ENCODE data around the gene COG1. TPM values are rescaled to one million over a fixed set of nuclear protein-coding genes. Genes with fewer than 3 reads are reported as not detected.

Gene COG1
- total RNA-seq, 1 donor from 2014 or later, result 42.2 TPM

DNA sequence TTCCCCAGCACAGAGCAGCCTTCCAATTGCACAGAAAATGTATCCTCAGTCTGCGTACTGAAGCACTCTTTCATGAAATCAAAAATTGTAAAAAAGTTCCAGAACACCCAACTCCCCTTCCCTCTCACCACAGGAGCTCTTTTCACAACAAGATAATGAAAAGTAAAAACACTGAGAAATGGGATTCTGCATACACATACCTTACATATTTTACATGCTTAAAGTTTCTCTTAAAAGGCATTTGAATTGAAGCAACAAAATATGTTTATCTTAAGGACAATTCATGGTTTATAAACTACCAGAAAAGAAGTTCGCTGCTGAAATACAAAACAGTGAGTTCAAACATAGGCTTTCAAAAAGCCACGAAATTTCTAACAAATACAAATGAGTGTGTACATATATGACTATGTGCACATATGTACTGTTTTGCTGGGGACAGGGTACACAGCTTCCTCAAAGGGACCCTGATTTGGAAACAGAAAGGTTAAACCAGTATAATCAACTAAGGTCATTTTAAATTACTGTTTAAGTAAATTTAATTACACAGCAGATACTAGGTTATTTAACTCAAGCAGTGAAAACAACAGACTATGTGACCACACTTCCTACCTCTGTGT, 33.8 kb downstream of the COG1 start:
- TF ChIP-seq CTCF (IDR thresholded peaks at IDR 0.05), result no peak
- Mint-ChIP-seq H3K4me1 (peaks cover 50% of the 10 kb centered on the region), H3K4me3 (no peak overlapping the region), H3K9me3 (no peaks in the 10 kb centered on the region), H3K27ac (no peak overlapping the region), H3K36me3 (ENCODE audit: low read depth) (peaks cover 24% of the 10 kb centered on the region), H3K27me3 (no peaks in the 10 kb centered on the region)
- intact Hi-C loops (cut with micrococcal nuclease), result no loop called here
- no peak for DNase-seq
- ChIA-PET CTCF (no interaction called here), POLR2A (no interaction called here)
- no peak for ATAC-seq (ENCODE audit: low read depth)

DNA sequence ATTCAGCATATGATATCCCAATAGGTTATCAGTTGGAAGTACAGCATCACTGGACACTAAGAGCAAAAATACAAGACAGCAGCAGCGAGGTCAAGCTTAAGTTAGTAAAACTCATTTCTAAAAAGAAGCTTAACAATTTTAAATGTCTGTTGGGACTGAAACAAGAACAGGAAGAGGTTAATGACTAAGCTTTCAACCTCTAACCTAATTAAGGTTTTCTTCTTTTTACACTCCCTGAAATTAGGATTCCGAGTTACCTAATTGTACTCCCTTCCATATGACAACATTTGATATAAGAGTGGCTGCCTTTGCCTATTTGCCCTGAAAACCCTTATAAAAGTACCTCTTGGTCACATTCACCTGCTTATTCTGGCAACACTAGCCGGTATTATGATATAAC, 34.5 kb downstream of the COG1 start:
- ATAC-seq (ENCODE audit: low read depth) (no peak), DNase-seq (no peak)
- no peak overlapping the region for H3K4me3 Mint-ChIP-seq

GRCh38 chr17:73227944-73228343, 35.1 kb downstream of the COG1 start:
- no peaks in the 10 kb centered on the region for H3K27me3 Mint-ChIP-seq
- no peak overlapping the region for H3K27ac Mint-ChIP-seq
- ATAC-seq (ENCODE audit: low read depth) (no peak), DNase-seq (no peak)
- no peak for TF ChIP-seq CTCF (IDR thresholded peaks at IDR 0.05)
- H3K9me3 Mint-ChIP-seq, result no peaks in the 10 kb centered on the region
- H3K4me3 Mint-ChIP-seq, result no peak overlapping the region
- intact Hi-C loops (cut with micrococcal nuclease), result no loop called here
- H3K4me1 Mint-ChIP-seq, result peaks cover 54% of the 10 kb centered on the region
- H3K36me3 Mint-ChIP-seq (ENCODE audit: low read depth), result peaks cover 29% of the 10 kb centered on the region
- POLR2A ChIA-PET, result interaction anchor here (1.2 kb wide), 1 partner anchor 36 kb away, joined by 3 read pairs; no protein-coding TSS in a partner anchor
- CTCF ChIA-PET, result interaction anchor here (1.3 to 2.0 kb wide), 2 partner anchors 27 to 142 kb away, joined by 3 to 4 read pairs; no protein-coding TSS in a partner anchor

More for the DNA sequence above, 34.5 kb downstream of the COG1 start:
- CTCF ChIA-PET, result no interaction called here
- Mint-ChIP-seq H3K27ac (no peak overlapping the region), H3K9me3 (no peaks in the 10 kb centered on the region), H3K4me1 (peaks cover 52% of the 10 kb centered on the region), H3K36me3 (ENCODE audit: low read depth) (peaks cover 27% of the 10 kb centered on the region), H3K27me3 (no peaks in the 10 kb centered on the region)
- POLR2A ChIA-PET, result no interaction called here
- TF ChIP-seq CTCF (IDR thresholded peaks at IDR 0.05), result no peak
- intact Hi-C loops (cut with micrococcal nuclease), result no loop called here

DNA sequence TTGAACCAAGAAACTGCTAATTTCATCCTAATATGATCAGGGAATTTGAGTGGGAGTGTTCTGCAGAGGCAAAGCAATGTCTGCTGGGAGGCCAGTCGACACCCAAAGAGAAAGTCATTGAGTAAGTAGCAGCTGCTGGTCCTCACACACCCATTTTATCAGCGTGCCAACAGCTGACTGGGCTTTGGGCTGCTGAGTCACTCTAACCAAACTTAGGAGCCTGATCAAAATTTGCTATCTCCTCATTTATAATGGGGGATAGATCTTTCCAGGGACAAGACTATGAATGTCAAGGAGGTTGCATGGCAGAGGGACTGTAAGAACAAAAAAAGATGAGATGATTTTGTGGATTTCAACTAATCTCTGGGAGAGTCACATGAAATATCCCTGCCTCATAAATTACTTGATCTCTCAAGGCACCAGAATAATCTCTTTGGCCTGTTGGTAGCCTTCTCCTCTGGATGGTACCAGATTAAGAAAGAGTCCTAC, 35.9 kb downstream of the COG1 start:
- no peak for DNase-seq
- H3K4me3 Mint-ChIP-seq, result peak overlapping the region; percentile 12
- peak overlapping the region; percentile 26 for H3K27ac Mint-ChIP-seq
- H3K27me3 Mint-ChIP-seq, result no peaks in the 10 kb centered on the region
- POLR2A ChIA-PET, result interaction anchor here (1.2 kb wide), 1 partner anchor 37 kb away, joined by 3 read pairs; no protein-coding TSS in a partner anchor
- CTCF ChIA-PET, result interaction anchor here (1.3 to 2.0 kb wide), 2 partner anchors 26 to 141 kb away, joined by 3 to 4 read pairs; no protein-coding TSS in a partner anchor
- no peak for ATAC-seq (ENCODE audit: low read depth)
- peaks cover 25% of the 10 kb centered on the region for H3K36me3 Mint-ChIP-seq (ENCODE audit: low read depth)
- no peak for TF ChIP-seq CTCF (IDR thresholded peaks at IDR 0.05)
- no peaks in the 10 kb centered on the region for H3K9me3 Mint-ChIP-seq
- intact Hi-C loops (cut with micrococcal nuclease), result no loop called here
- peaks cover 62% of the 10 kb centered on the region for H3K4me1 Mint-ChIP-seq

DNA sequence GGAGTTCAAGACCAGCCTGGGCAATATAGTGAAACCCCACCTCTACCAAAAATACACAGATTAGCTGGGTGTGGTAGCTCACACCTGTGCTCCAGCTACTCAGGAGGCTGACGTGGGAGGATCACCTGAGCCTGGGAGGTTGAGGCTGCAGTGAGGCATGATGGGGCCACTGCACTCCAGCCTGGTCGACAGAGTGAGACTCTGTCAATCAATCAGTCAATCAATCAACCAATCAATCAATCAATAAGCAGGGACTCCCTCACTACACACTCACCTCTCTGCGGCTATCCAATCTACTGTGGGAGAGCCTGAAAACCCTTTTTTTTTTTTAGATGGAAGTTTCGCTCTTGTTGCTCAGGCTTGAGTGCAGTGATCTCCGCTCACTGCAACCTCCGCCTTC, 37.2 kb downstream of the COG1 start:
- Mint-ChIP-seq H3K36me3 (ENCODE audit: low read depth) (peaks cover 26% of the 10 kb centered on the region), H3K4me3 (no peak overlapping the region), H3K27me3 (no peaks in the 10 kb centered on the region), H3K9me3 (no peaks in the 10 kb centered on the region), H3K4me1 (peaks cover 63% of the 10 kb centered on the region), H3K27ac (no peak overlapping the region)
- no peak for TF ChIP-seq CTCF (IDR thresholded peaks at IDR 0.05)
- CTCF ChIA-PET, result no interaction called here
- ATAC-seq (ENCODE audit: low read depth) (no peak), DNase-seq (no peak)
- POLR2A ChIA-PET, result no interaction called here
- intact Hi-C loops (cut with micrococcal nuclease), result no loop called here

All from activated B cell treated with CpG ODN at 0.5 μM for 24 hours (primary cell).